Caki2 (cell line): ENCODE results near the gene FBLL1. TPM values are rescaled to one million over a fixed set of nuclear protein-coding genes. Genes with fewer than 3 reads are reported as not detected.
"Not testable (repeated sequence)": the region's sequence is repeated elsewhere in the genome, so short reads cannot be mapped to it uniquely, and the experiment has no call there.

Experiments used
- DNase-seq: peaks from one replicate; pipeline ENCODE4 v3.0.0-alpha.2; 2015; ENCODE audit warnings: low read depth
- in situ Hi-C: cut with HindIII; loops from 2 replicates; pipeline ENCODE4 v1.10.0; 2016; ENCODE audit warnings: low sequenced_read_pairs, low pct_unique_long_range_greater_than_20kb, mixed read lengths
- total RNA-seq: library from RNA; depleted of rRNA; stranded (reverse); fragments of >200 nt; shearing (Covaris generic); gene quantifications from 2 replicates; pipeline ENCODE4 v1.2.3, GENCODE V29; 2014; ENCODE audit warnings: low replicate concordance; rRNA removed

FBLL1 gene
- total RNA-seq, result not detected in 2 replicates

- in situ Hi-C loops, result no loop called here
- peak; percentile 27 for DNase-seq
Observed at GRCh38 chr5:168528521-168529373, at the start of gene FBLL1. TSS of gene FBLL1 (plus strand) at chr5:168529305. CDS start at chr5:168529505, 200 bp downstream.

- in situ Hi-C loops, result no loop called here
Observed at GRCh38 chr5:168480601-168481000, 48.5 kb upstream of the FBLL1 start.

GRCh38 chr5:168481330-168481788, 47.7 kb upstream of the FBLL1 start:
- no peak for DNase-seq
- in situ Hi-C loops, result no loop called here

More at GRCh38 chr5:168480601-168481000, 48.5 kb upstream of the FBLL1 start:
- DNase-seq, result no peak

GRCh38 chr5:168482361-168482760, 46.7 kb upstream of the FBLL1 start:
- in situ Hi-C loops, result no loop called here
- DNase-seq, result no peak

GRCh38 chr5:168486136-168486879, 42.8 kb upstream of the FBLL1 start, which contains the start of gene RARS1:
TSS of gene RARS1 (plus strand) at chr5:168486471. CDS start at chr5:168486499, 28 bp downstream.
- in situ Hi-C loops, result no loop called here
- peak; percentile 93 for DNase-seq

- in situ Hi-C loops, result no loop called here
Observed at GRCh38 chr5:168489059-168489458, 40.0 kb upstream of the FBLL1 start.

GRCh38 chr5:168494057-168494555, 35.0 kb upstream of the FBLL1 start:
- in situ Hi-C loops, result no loop called here
- no peak for DNase-seq

More at GRCh38 chr5:168489059-168489458, 40.0 kb upstream of the FBLL1 start:
- DNase-seq, result no peak

- in situ Hi-C loops, result no loop called here
- no peak for DNase-seq
Observed at GRCh38 chr5:168502563-168503237, 26.4 kb upstream of the FBLL1 start.

GRCh38 chr5:168513861-168514428, 15.2 kb upstream of the FBLL1 start:
- in situ Hi-C loops, result no loop called here

GRCh38 chr5:168525856-168526255, 3.2 kb upstream of the FBLL1 start:
- DNase-seq, result no peak
- in situ Hi-C loops, result no loop called here

More at GRCh38 chr5:168513861-168514428, 15.2 kb upstream of the FBLL1 start:
- peak; percentile 16 for DNase-seq

- DNase-seq, result no peak
- in situ Hi-C loops, result no loop called here
Observed at GRCh38 chr5:168527756-168528295, 1.3 kb upstream of the FBLL1 start.

- in situ Hi-C loops, result no loop called here
- no peak for DNase-seq
Observed at GRCh38 chr5:168529374-168530234, 499 bp downstream of the FBLL1 start.

GRCh38 chr5:168530621-168531150, 1.6 kb downstream of the FBLL1 start:
- DNase-seq, result no peak
- in situ Hi-C loops, result no loop called here

GRCh38 chr5:168531191-168531590, 2.1 kb downstream of the FBLL1 start:
- no peak for DNase-seq
- in situ Hi-C loops, result no loop called here

- in situ Hi-C loops, result no loop called here
- DNase-seq, result no peak
Observed at GRCh38 chr5:168531987-168532864, 3.1 kb downstream of the FBLL1 start.

- in situ Hi-C loops, result not testable (repeated sequence)
Observed at GRCh38 chr5:168534351-168534750, 5.2 kb downstream of the FBLL1 start.

More at GRCh38 chr5:168534351-168534750, 5.2 kb downstream of the FBLL1 start:
- not testable (repeated sequence) for DNase-seq
